GM12875 (cell line): ENCODE measurements around the gene PGC.

Experiments
- H3K4me3 ChIP-seq: one replicate; pipeline ENCODE4 v1.5.1; 2011; ENCODE audit warnings: low read depth, low read length, control low read depth
- CTCF ChIP-seq: IDR thresholded peaks from 2 replicates; pipeline ENCODE4 v1.5.1; 2011; ENCODE audit warnings: low read depth, mild to moderate bottlenecking, control low read depth, inconsistent platforms, low read length, moderate library complexity, borderline replicate concordance; ENCODE audit not compliant: insufficient read depth

The PGC gene

DNA sequence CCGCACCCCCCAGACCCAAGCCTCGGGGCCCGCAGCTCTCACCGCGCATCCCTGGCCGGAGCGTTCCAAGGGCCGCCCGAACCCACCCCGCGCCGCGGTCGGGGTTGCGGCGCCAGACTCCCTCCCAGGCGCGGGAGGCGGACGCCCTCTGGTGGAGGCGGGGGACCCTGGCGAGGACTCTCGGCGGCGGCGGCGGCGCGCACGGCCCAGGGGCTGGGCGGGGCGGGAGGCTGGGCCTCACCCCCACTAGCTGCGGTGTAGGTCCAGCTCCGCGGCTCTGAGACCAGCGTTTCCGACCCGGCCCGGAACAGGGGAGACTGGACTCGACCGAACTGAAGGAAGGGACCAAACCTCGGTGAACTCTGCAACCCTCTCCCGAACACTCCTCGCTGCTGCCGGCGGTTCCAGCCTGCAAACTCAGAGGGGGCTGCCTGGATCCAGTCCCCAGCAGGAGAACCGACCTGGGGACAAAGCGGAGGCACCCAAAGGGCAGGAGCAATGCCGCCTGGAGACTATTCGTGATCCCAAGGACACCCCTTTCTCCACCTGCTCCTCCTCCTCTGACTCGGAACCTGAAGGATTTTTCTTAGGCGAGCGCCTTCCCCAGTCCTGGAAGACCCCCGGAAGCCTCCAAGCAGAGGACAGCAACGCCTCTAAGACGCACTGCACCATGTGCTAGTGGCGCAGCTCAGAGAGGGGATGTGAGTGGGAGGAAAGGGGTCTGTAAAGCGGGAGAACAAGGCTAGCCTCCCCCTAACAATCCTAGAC lies 39.4 kb upstream of the PGC start:
- peak; percentile 86 for TF ChIP-seq CTCF
- peak overlapping the region; percentile 66 for H3K4me3 ChIP-seq

DNA sequence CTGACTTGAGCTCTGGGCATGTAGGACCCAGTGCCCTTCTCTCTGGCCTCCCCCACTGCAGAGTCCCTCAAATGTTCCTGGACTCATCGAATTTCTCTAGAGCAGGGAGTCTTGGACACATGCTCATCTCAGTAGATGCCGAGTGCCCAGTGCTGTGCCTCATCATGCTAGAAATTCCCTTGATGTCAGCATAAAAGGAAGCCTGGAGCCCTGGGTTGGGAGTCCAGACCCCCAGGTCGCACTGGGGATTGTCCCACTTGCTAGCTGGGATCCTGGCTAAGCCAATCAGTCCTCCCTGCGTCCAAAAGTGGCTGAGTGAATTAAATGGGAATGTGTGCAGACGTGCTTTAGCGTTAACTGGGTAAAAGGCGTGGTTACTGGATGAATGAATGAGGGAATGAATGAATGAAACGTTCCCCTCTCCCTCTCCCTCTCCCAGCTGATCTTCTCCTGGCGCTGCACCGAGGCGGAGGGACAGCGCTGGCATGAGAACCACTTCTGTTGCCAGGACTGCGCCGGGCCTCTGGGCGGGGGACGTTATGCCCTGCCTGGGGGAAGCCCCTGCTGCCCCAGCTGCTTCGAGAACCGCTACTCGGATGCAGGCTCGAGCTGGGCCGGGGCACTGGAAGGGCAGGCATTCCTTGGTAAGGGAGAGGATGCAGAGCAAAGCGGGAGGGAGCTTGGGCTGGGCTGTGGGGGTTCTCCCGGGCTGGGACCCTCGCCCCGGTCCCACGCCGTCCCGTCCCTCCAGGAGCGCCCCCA lies 38.7 kb upstream of the PGC start:
- no peak for TF ChIP-seq CTCF
- H3K4me3 ChIP-seq = peak overlapping the region; percentile 66

- no peak for TF ChIP-seq CTCF
Measured at GRCh38 chr6:41785254-41785653, 38.1 kb upstream of the PGC start.

DNA sequence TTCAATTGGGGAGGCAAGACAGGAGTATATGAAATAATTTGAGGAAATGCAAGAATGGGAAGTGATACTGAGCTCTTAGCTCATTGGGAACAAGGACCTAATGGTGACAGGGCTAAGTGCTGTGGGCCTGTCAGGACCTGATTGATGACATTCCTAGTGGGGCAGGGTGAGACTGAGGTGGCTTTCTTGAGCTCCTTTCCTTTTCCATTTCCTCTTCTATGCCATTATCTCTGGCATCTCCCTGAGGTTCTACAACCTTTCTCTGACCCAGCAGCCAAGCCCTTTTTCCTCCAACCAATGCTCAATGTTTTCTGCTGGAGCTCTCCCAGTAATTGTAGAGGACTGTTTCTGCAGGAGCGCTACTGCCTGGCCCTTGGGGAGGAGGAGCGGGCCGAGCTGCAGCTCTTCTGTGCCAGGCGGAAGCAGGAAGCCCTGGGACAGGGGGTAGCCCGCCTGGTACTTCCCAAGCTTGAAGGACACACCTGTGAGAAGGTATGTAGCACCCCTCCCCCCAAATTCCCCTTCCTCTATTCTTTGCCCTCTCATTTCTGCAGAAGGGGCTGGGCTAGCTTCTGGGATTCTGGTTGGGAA lies 37.5 kb upstream of the PGC start:
- TF ChIP-seq CTCF = no peak

More at GRCh38 chr6:41785254-41785653, 38.1 kb upstream of the PGC start:
- H3K4me3 ChIP-seq = no peak overlapping the region

DNA sequence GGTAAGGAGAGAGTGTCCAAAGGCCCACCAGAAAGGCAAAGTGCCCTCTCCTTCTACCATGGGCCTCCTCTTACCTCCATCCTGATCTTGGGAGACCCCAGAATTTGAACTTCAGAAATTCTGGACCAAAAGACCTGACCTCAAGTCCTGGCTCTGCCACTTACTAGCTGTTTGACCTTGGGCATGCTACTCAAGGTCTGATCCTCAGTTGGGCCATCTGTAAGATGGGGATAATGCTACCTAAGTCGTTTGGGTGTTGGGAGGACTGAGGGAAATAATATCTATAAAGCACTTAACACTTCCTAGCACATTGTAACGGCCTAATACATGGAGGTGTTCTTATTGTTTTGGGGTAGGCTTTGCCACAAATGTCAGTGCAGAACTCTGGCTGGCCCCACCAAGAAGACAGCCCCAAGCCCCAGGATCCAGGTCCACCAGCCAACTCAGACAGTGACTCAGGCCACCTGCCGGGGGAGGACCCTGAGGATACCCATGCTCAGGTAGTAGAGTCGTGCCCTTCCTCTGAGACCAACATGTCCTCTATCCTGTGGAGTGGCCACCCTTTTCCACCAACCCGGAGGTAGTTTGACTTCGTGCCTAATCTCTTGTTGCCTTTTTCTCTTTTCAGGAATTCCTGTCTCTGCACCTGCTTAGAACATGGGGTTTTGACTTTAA lies 36.0 kb upstream of the PGC start:
- H3K4me3 ChIP-seq = no peak overlapping the region
- no peak for TF ChIP-seq CTCF

More for the DNA sequence above, 37.5 kb upstream of the PGC start:
- no peak overlapping the region for H3K4me3 ChIP-seq

DNA sequence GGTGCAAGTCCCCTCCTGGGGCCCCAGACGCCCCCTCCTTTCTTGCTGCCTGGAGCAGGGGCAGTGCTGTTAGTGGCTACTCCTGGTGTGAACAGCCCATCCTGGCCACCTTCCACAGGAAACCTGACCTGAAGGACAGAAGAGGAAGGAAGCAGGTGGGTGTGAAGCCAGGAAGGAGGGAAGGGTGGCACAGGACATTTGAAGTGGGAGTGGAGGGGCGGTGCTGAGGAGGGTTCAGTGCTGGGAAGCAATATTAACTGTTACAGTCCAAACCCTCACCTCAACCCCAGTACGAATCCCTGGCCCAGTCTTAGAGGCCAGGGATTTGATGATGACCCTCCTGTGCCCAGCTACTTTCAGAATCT lies 34.2 kb upstream of the PGC start:
- TF ChIP-seq CTCF = no peak
- no peak overlapping the region for H3K4me3 ChIP-seq
